Endodermal cell (in vitro differentiated cells): ENCODE measurements around the gene TCP10L. TPM values are rescaled to one million over a fixed set of nuclear protein-coding genes. Genes with fewer than 3 reads are reported as not detected.
"Not testable (repeated sequence)": the region's sequence is repeated elsewhere in the genome, so short reads cannot be mapped to it uniquely, and the experiment has no call there.

Source experiments
- DNase-seq: peaks from one replicate; pipeline ENCODE4 v3.0.0-alpha.2; 2017
- H3K27ac ChIP-seq: 2 replicates; pipeline ENCODE4 v1.5.1; 2013; ENCODE audit warnings: mild to moderate bottlenecking, low read depth, low read length, moderate library complexity
- H3K27me3 ChIP-seq: 2 replicates; pipeline ENCODE4 v1.6.1; 2013; ENCODE audit warnings: mild to moderate bottlenecking, low read length, moderate library complexity; ENCODE audit not compliant: insufficient read depth, control insufficient read depth, poor library complexity, severe bottlenecking
- H3K36me3 ChIP-seq: 2 replicates; pipeline ENCODE4 v1.7.0; 2013; ENCODE audit warnings: mild to moderate bottlenecking, low read length, moderate library complexity; ENCODE audit not compliant: control insufficient read depth, insufficient read depth
- H3K4me1 ChIP-seq: one replicate; pipeline ENCODE4 v1.7.0; 2013; ENCODE audit warnings: low read length; ENCODE audit not compliant: control insufficient read depth, insufficient read depth
- H3K4me3 ChIP-seq: 2 replicates; pipeline ENCODE4 v1.5.1; 2013; ENCODE audit warnings: mild to moderate bottlenecking, low read length, moderate library complexity
- H3K9ac ChIP-seq: 2 replicates; pipeline ENCODE4 v1.6.1; 2013; ENCODE audit warnings: mild to moderate bottlenecking, low read length, moderate library complexity; ENCODE audit not compliant: poor library complexity, severe bottlenecking; ENCODE audit errors: extremely low read depth
- H3K9me3 ChIP-seq: 2 replicates; pipeline ENCODE4 v1.6.1; 2013; ENCODE audit warnings: mild to moderate bottlenecking, low read length, moderate library complexity; ENCODE audit not compliant: control insufficient read depth
- H3K27ac Mint-ChIP-seq: 2 replicates; pipeline ENCODE4 v1.8.0; 2020; ENCODE audit warnings: mixed read lengths
- H3K27me3 Mint-ChIP-seq: 2 replicates; pipeline ENCODE4 v1.8.0; 2021; ENCODE audit warnings: mild to moderate bottlenecking, mixed read lengths; ENCODE audit not compliant: insufficient read depth
- H3K36me3 Mint-ChIP-seq: 2 replicates; pipeline ENCODE4 v1.8.0; 2020; ENCODE audit warnings: low read depth, mixed read lengths
- H3K4me1 Mint-ChIP-seq: 2 replicates; pipeline ENCODE4 v1.8.0; 2020; ENCODE audit warnings: mixed read lengths
- H3K4me3 Mint-ChIP-seq: 2 replicates; pipeline ENCODE4 v1.8.0; 2020; ENCODE audit warnings: mild to moderate bottlenecking, moderate library complexity, mixed read lengths
- H3K9me3 Mint-ChIP-seq: 2 replicates; pipeline ENCODE4 v1.8.0; 2020; ENCODE audit warnings: mild to moderate bottlenecking, mixed read lengths
- WGBS, 2 experiments: methylation state at CpG; one replicate each; pipeline versions ENCODE4 v1.1.5 to v1.1.7; 2013; ENCODE audit warnings: missing lambda C conversion rate in 2 of 2, mixed read lengths in 1 of 2; ENCODE audit not compliant: insufficient coverage in 1 of 2, insufficient read length in 1 of 2; 5-methylcytosine and 5-hydroxymethylcytosine counted together
- total RNA-seq, 2 donors: library from RNA; stranded (reverse); fragmentation: NEBNext Ultra II Directional in 1 of 2; extraction: Animal tissue kit (Norgen Biotek cat#: 25700) in 1 of 2; gene quantifications; 2 replicates in 1 of 2; 3 replicates in 1 of 2; pipeline ENCODE4 v1.2.1, GENCODE V29; 2021
- TF ChIP-seq, protein P1 (sequence below): fragments of 200-600 bp; sonication (generic); conservative IDR thresholded peaks from 2 replicates; pipeline ENCODE4 v1.5.0; 2021; ENCODE audit warnings: antibody characterized with exemption, mild to moderate bottlenecking

The TCP10L gene
- total RNA-seq, 2 donors from 2014 or later = 0.95 to 1.4 TPM

DNA sequence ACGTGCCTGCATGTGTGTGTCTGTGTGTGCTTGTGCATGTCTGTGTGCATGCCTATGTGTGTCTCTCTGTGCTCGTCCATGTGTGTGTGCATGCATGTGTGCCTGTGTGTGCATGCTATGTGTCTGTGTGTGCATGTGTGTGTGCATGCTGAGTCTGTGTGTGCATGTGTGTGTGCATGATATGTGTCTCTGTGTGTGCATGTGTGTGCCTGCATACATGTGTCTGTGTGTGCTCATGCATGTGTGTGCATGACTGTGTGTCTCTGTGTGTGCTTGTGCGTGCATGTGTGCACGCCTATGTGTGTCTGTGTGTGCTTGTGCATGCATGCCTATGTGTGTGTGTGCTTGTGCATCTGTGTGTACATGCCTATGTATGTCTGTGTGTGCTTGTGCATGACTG lies 52.3 kb downstream of the TCP10L start:
- H3K4me1 Mint-ChIP-seq = no peaks in the 10 kb centered on the region
- H3K9me3 ChIP-seq = no peaks in the 10 kb centered on the region
- no peaks in the 10 kb centered on the region for H3K36me3 Mint-ChIP-seq
- H3K27me3 ChIP-seq = no peaks in the 10 kb centered on the region
- no peak overlapping the region for H3K9ac ChIP-seq
- 87 to 90% methylated on average over 2 to 4 of the region's 4 CpGs for WGBS, 2 experiments
- no peak overlapping the region for H3K4me3 Mint-ChIP-seq
- no peak for DNase-seq
- H3K27ac ChIP-seq = no peak overlapping the region
- no peak overlapping the region for H3K27ac Mint-ChIP-seq
- H3K4me3 ChIP-seq = no peak overlapping the region
- peaks cover 8% of the 10 kb centered on the region for H3K9me3 Mint-ChIP-seq
- no peaks in the 10 kb centered on the region for H3K4me1 ChIP-seq
- H3K27me3 Mint-ChIP-seq = no peaks in the 10 kb centered on the region
- H3K36me3 ChIP-seq = no peaks in the 10 kb centered on the region
- TF ChIP-seq, protein P1, sequence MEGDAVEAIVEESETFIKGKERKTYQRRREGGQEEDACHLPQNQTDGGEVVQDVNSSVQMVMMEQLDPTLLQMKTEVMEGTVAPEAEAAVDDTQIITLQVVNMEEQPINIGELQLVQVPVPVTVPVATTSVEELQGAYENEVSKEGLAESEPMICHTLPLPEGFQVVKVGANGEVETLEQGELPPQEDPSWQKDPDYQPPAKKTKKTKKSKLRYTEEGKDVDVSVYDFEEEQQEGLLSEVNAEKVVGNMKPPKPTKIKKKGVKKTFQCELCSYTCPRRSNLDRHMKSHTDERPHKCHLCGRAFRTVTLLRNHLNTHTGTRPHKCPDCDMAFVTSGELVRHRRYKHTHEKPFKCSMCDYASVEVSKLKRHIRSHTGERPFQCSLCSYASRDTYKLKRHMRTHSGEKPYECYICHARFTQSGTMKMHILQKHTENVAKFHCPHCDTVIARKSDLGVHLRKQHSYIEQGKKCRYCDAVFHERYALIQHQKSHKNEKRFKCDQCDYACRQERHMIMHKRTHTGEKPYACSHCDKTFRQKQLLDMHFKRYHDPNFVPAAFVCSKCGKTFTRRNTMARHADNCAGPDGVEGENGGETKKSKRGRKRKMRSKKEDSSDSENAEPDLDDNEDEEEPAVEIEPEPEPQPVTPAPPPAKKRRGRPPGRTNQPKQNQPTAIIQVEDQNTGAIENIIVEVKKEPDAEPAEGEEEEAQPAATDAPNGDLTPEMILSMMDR = no peak

DNA sequence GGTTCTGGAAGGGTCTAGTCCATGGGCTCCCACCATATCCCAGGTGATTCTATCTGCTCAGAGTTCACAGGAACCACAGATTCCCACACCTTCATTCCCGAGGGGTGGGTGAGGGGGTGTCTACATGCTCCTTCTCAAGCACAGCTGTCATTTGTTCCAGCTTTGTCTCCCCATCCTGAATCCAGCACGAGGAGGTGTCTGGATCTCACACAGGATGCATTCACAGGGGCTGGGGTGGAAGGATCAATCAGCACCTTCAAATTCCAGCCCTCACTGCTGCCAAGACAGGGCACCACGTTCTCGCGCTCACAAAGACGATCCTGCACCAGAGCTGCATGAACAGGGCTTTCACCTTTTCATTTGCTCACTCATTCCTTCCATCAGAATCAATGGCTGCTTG lies 52.7 kb downstream of the TCP10L start:
- H3K4me3 ChIP-seq = no peak overlapping the region
- peak; percentile 35 for DNase-seq
- H3K9me3 Mint-ChIP-seq = peaks cover 8% of the 10 kb centered on the region
- no peak overlapping the region for H3K9ac ChIP-seq
- no peaks in the 10 kb centered on the region for H3K36me3 ChIP-seq
- no peak overlapping the region for H3K4me3 Mint-ChIP-seq
- H3K36me3 Mint-ChIP-seq = no peaks in the 10 kb centered on the region
- 89% methylated on average over 3 to 6 of the region's 6 CpGs for WGBS, 2 experiments
- no peaks in the 10 kb centered on the region for H3K4me1 ChIP-seq
- H3K4me1 Mint-ChIP-seq = no peaks in the 10 kb centered on the region
- no peaks in the 10 kb centered on the region for H3K27me3 ChIP-seq
- H3K9me3 ChIP-seq = no peaks in the 10 kb centered on the region
- H3K27ac Mint-ChIP-seq = no peak overlapping the region
- H3K27me3 Mint-ChIP-seq = no peaks in the 10 kb centered on the region
- TF ChIP-seq, protein P1 = no peak
- H3K27ac ChIP-seq = no peak overlapping the region

DNA sequence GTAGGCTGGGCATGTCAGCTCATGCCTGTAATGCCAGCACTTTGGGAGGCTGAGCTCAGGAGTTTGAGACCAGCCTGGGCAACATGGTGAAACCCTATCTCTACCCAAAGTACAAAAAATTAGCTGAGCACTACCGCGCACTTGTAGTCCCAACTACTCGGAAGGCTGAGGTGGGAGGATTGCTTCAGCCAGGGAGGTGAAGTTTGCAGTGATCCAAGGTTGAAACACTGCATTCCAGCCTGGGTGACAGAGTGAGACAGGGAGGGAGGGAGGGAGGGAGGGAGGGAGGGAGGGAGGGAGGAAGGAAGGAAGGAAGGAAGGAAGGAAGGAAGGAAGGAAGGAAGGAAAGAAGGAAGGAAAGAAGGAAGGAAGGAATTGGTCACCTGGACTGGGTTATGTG lies 53.8 kb downstream of the TCP10L start:
- not testable (repeated sequence) for H3K4me3 ChIP-seq, H3K27me3 Mint-ChIP-seq, H3K9me3 Mint-ChIP-seq, H3K27ac ChIP-seq, H3K4me1 ChIP-seq, H3K9me3 ChIP-seq, DNase-seq, H3K27me3 ChIP-seq, H3K9ac ChIP-seq, H3K36me3 Mint-ChIP-seq, H3K36me3 ChIP-seq, H3K4me3 Mint-ChIP-seq, H3K27ac Mint-ChIP-seq, H3K4me1 Mint-ChIP-seq
- 88% methylated on average over 3 of the region's 3 CpGs; no CpG with 5 or more reads in 1 of the 2 experiments for WGBS, 2 experiments

DNA sequence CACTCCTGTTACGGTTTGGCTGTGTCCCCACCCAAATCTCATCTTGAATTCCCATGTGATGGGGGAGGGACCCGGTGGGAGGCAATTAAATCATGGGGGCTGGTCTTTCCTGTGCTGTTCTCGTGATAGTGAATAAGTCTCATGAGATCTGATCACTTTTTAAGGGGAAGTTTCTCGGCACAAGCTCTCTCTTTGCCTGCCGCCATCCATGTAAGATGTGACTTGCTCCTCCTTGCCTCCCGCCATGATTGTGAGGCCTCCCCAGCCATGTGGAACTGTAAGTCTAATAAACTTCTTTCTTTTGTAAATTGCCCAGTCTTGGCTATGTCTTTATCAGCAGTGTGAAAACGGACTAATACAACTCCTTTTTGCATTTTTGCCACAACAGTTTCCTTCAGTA lies 54.5 kb downstream of the TCP10L start:
- not testable (repeated sequence) for H3K27ac Mint-ChIP-seq, H3K36me3 Mint-ChIP-seq

More for the DNA sequence above, 54.5 kb downstream of the TCP10L start:
- H3K27ac ChIP-seq, H3K4me3 Mint-ChIP-seq, H3K27me3 Mint-ChIP-seq, H3K4me1 Mint-ChIP-seq, H3K36me3 ChIP-seq, DNase-seq, H3K9me3 Mint-ChIP-seq, H3K9ac ChIP-seq, H3K9me3 ChIP-seq, H3K4me1 ChIP-seq, H3K27me3 ChIP-seq, H3K4me3 ChIP-seq: not testable (repeated sequence)
- WGBS, 2 experiments = 69 to 81% methylated on average over 2 to 7 of the region's 7 CpGs
